Nephron progenitor cell (in vitro differentiated cells): Measurements from ENCODE around the gene CDKN2B-AS1.

Source experiments
- DNase-seq: peaks from one replicate; pipeline ENCODE4 v3.0.0; 2021
- H3K27ac Mint-ChIP-seq: 2 replicates; pipeline ENCODE4 v1.8.0; 2021; ENCODE audit warnings: mild to moderate bottlenecking, moderate library complexity, mixed read lengths
- H3K27me3 Mint-ChIP-seq: 2 replicates; pipeline ENCODE4 v1.8.0; 2021; ENCODE audit warnings: mild to moderate bottlenecking, low read depth, mixed read lengths; ENCODE audit not compliant: poor library complexity
- H3K36me3 Mint-ChIP-seq: 2 replicates; pipeline ENCODE4 v1.8.0; 2021; ENCODE audit warnings: low read depth, mixed read lengths
- H3K4me1 Mint-ChIP-seq: 2 replicates; pipeline ENCODE4 v1.8.0; 2021; ENCODE audit warnings: mixed read lengths
- H3K4me3 Mint-ChIP-seq: 2 replicates; pipeline ENCODE4 v1.8.0; 2021; ENCODE audit warnings: mild to moderate bottlenecking, moderate library complexity, mixed read lengths
- H3K9me3 Mint-ChIP-seq: 2 replicates; pipeline ENCODE4 v1.8.0; 2021; ENCODE audit warnings: mild to moderate bottlenecking, moderate library complexity, mixed read lengths
- CTCF ChIP-seq: fragments of 200-600 bp; sonication (generic); IDR thresholded peaks from 2 replicates; pipeline ENCODE4 v1.5.0; 2021; ENCODE audit warnings: antibody characterized with exemption

Gene CDKN2B-AS1

GRCh38 chr9:21974722-21975409, 19.7 kb upstream of the CDKN2B-AS1 start:
- no peaks in the 10 kb centered on the region for H3K36me3 Mint-ChIP-seq
- TF ChIP-seq CTCF, result no peak
- H3K27ac Mint-ChIP-seq, result no peak overlapping the region
- H3K27me3 Mint-ChIP-seq, result peaks cover 100% of the 10 kb centered on the region
- H3K4me1 Mint-ChIP-seq, result peaks cover 19% of the 10 kb centered on the region
- peak overlapping the region; percentile 77 for H3K4me3 Mint-ChIP-seq
- H3K9me3 Mint-ChIP-seq, result no peaks in the 10 kb centered on the region
- peak; percentile 75 for DNase-seq

- Mint-ChIP-seq H3K4me1 (peaks cover 14% of the 10 kb centered on the region), H3K9me3 (no peaks in the 10 kb centered on the region), H3K27me3 (peaks cover 100% of the 10 kb centered on the region), H3K27ac (no peak overlapping the region), H3K36me3 (no peaks in the 10 kb centered on the region), H3K4me3 (no peak overlapping the region)
- no peak for DNase-seq
- TF ChIP-seq CTCF, result no peak
Observed at GRCh38 chr9:21976334-21976875, 18.2 kb upstream of the CDKN2B-AS1 start.

- TF ChIP-seq CTCF, result no peak
- Mint-ChIP-seq H3K9me3 (no peaks in the 10 kb centered on the region), H3K4me3 (no peak overlapping the region), H3K27ac (no peak overlapping the region), H3K36me3 (no peaks in the 10 kb centered on the region), H3K27me3 (peaks cover 100% of the 10 kb centered on the region), H3K4me1 (no peaks in the 10 kb centered on the region)
- no peak for DNase-seq
Observed at GRCh38 chr9:21982391-21982790, 12.2 kb upstream of the CDKN2B-AS1 start.

- H3K36me3 Mint-ChIP-seq, result no peaks in the 10 kb centered on the region
- no peaks in the 10 kb centered on the region for H3K4me1 Mint-ChIP-seq
- no peak for TF ChIP-seq CTCF
- no peak for DNase-seq
- no peaks in the 10 kb centered on the region for H3K9me3 Mint-ChIP-seq
- H3K27ac Mint-ChIP-seq, result no peak overlapping the region
- H3K4me3 Mint-ChIP-seq, result no peak overlapping the region
- H3K27me3 Mint-ChIP-seq, result peaks cover 100% of the 10 kb centered on the region
Observed at GRCh38 chr9:21982861-21983560, 11.6 kb upstream of the CDKN2B-AS1 start.

- no peak overlapping the region for H3K4me3 Mint-ChIP-seq
- no peak for DNase-seq
- no peaks in the 10 kb centered on the region for H3K4me1 Mint-ChIP-seq
- no peak for TF ChIP-seq CTCF
- no peaks in the 10 kb centered on the region for H3K9me3 Mint-ChIP-seq
- no peak overlapping the region for H3K27ac Mint-ChIP-seq
- H3K36me3 Mint-ChIP-seq, result no peaks in the 10 kb centered on the region
- H3K27me3 Mint-ChIP-seq, result peaks cover 100% of the 10 kb centered on the region
Observed at GRCh38 chr9:21983561-21983935, 11.0 kb upstream of the CDKN2B-AS1 start.
